K562 (cell line): Measurements from ENCODE around the gene GYS1. TPM values are rescaled to one million over a fixed set of nuclear protein-coding genes. Genes with fewer than 3 reads are reported as not detected.
A peak's percentile ranks its signal among the peaks of the same experiment; 100 is the strongest.

Source experiments
- ADNP ChIP-seq: fragments of 200-800 bp; sonication (Bioruptor generic); IDR thresholded peaks from 2 replicates; pipeline ENCODE4 v1.6.1; 2016; ENCODE audit warnings: missing genetic modification characterization, missing compliant biosample characterization
- CCNT2 ChIP-seq: IDR thresholded peaks from 2 replicates; pipeline ENCODE4 v1.6.1; 2011; ENCODE audit warnings: borderline replicate concordance, low read depth, mild to moderate bottlenecking, moderate library complexity, mixed read lengths, low read length; ENCODE audit not compliant: insufficient read length; ENCODE audit errors: extremely low read depth
- ELF1 ChIP-seq: fragments of 200-800 bp; sonication (Bioruptor generic); IDR thresholded peaks from 2 replicates; pipeline ENCODE4 v1.6.1; 2016; ENCODE audit warnings: missing genetic modification characterization, missing compliant biosample characterization
- ERF ChIP-seq: fragments of 450-650 bp; formaldehyde crosslinking; IDR thresholded peaks from 2 replicates; pipeline ENCODE4 v1.4.0; 2020; ENCODE audit warnings: mild to moderate bottlenecking, mixed read lengths
- ETS1 ChIP-seq: conservative IDR thresholded peaks from 2 replicates; pipeline ENCODE4 v1.6.1; 2011; ENCODE audit warnings: low read depth, mild to moderate bottlenecking, low read length; ENCODE audit not compliant: control insufficient read depth
- FOS ChIP-seq: IDR thresholded peaks from 3 replicates; pipeline ENCODE4 v1.6.1; 2011; ENCODE audit not compliant: insufficient read length; ENCODE audit errors: extremely low read depth
- HDAC3 ChIP-seq: fragments of 450-650 bp; IDR thresholded peaks from 2 replicates; pipeline ENCODE4 v1.6.1; 2018; ENCODE audit warnings: borderline replicate concordance, mild to moderate bottlenecking, moderate library complexity; ENCODE audit not compliant: partially characterized antibody
- HNRNPK ChIP-seq: fragments of 200-400 bp; formaldehyde crosslinking; IDR thresholded peaks from one replicate; pipeline ENCODE4 v1.6.1; 2018; ENCODE audit warnings: mild to moderate bottlenecking, low read depth, low read length; ENCODE audit not compliant: poor library complexity, severe bottlenecking
- HSF4 ChIP-seq: fragments of 250-450 bp; sonication (Bioruptor Pico); IDR thresholded peaks from 2 replicates; pipeline ENCODE4 v2.1.2; 2022; ENCODE audit warnings: mild to moderate bottlenecking, moderate library complexity, borderline replicate concordance
- ILK ChIP-seq: fragments of 450-650 bp; IDR thresholded peaks from 2 replicates; pipeline ENCODE4 v1.6.1; 2016; ENCODE audit warnings: missing genetic modification characterization, low read depth, mild to moderate bottlenecking, missing compliant biosample characterization, moderate library complexity, borderline replicate concordance
- RAD51 ChIP-seq: fragments of 450-650 bp; IDR thresholded peaks from 2 replicates; pipeline ENCODE4 v1.7.1; 2016; ENCODE audit warnings: low read depth, mild to moderate bottlenecking, borderline replicate concordance
- SIRT6 ChIP-seq: IDR thresholded peaks from one replicate; pipeline ENCODE4 v1.6.1; 2012; ENCODE audit warnings: low read depth, mild to moderate bottlenecking, control low read depth, inconsistent platforms, low read length, moderate library complexity
- SRF ChIP-seq, 2 experiments: fragments of 250-450, 450-650 bp in 1 of 2; sonication (Bioruptor Pico) in 1 of 2; sonication (generic) in 1 of 2; formaldehyde crosslinking; IDR thresholded peaks; 2 replicates each; pipeline versions ENCODE4 v1.5.0 to v1.5.1; 2020 to 2022; ENCODE audit warnings: mild to moderate bottlenecking in 1 of 2, missing genetic modification reagents in 1 of 2
- TSHZ1 ChIP-seq: fragments of 250-450 bp; sonication (Bioruptor Pico); IDR thresholded peaks from 2 replicates; pipeline ENCODE4 v1.4.0; 2020; ENCODE audit warnings: mild to moderate bottlenecking, moderate library complexity
- USF2 ChIP-seq: sonication (generic); formaldehyde crosslinking; IDR thresholded peaks from 2 replicates; pipeline ENCODE4 v1.5.0; 2020; ENCODE audit warnings: missing genetic modification reagents
- ZBTB12 ChIP-seq: fragments of 250-450 bp; sonication (Bioruptor Pico); IDR thresholded peaks from 2 replicates; pipeline ENCODE4 v1.4.0; 2020
- ZNF239 ChIP-seq: fragments of 250-450 bp; sonication (Bioruptor Pico); IDR thresholded peaks from 2 replicates; pipeline ENCODE4 v1.4.0; 2020; ENCODE audit warnings: mild to moderate bottlenecking
- ZNF354B ChIP-seq: fragments of 250-450 bp; sonication (Bioruptor Pico); IDR thresholded peaks from 2 replicates; pipeline ENCODE4 v1.4.0; 2020
- ZNF384 ChIP-seq: IDR thresholded peaks from 2 replicates; pipeline ENCODE4 v1.6.1; 2012; ENCODE audit warnings: low read depth, low read length, improper control_type of control experiment
- ZNF445 ChIP-seq: fragments of 250-450 bp; sonication (Bioruptor Pico); IDR thresholded peaks from 2 replicates; pipeline ENCODE4 v1.4.0; 2020; ENCODE audit warnings: low read depth, mild to moderate bottlenecking, moderate library complexity
- ZNF583 ChIP-seq: fragments of 250-450 bp; sonication (Bioruptor Pico); IDR thresholded peaks from 2 replicates; pipeline ENCODE4 v1.4.0; 2020
- ZNF77 ChIP-seq: fragments of 250-450 bp; sonication (Bioruptor Pico); IDR thresholded peaks from 2 replicates; pipeline ENCODE4 v1.5.0; 2020
- polyA plus RNA-seq, 8 experiments: library from polyadenylated mRNA; depleted of rRNA in 4 of 8; stranded (reverse) in 5 of 8; unstranded in 3 of 8; fragments of >200 nt; fragmentation: Nextera tagmentation in 2 of 8; fragmentation: Illumina TruSeq in 1 of 8; extraction: Ambion mirVana in 2 of 8; extraction: Trizol in 1 of 8; gene quantifications; 2 replicates each; pipeline versions ENCODE4 v1.2.1 to v1.2.3, GENCODE V29; 2011 to 2014; ENCODE audit warnings: inconsistent platforms in 1 of 8, missing spikeins in 1 of 8
- total RNA-seq, 7 experiments: library from RNA; depleted of rRNA in 6 of 7; stranded (reverse); fragments of >200 nt in 6 of 7; fragmentation: Illumina TruSeq in 2 of 7; extraction: Trizol in 2 of 7; gene quantifications; 2 replicates each; pipeline versions ENCODE4 v1.2.1 to v1.2.3, GENCODE V29; 2011 to 2021; ENCODE audit warnings: low replicate concordance in 1 of 7
- TF ChIP-seq, protein P1 (sequence below): sonication (generic); formaldehyde crosslinking; IDR thresholded peaks from 2 replicates; pipeline ENCODE4 v1.9.0; 2022; ENCODE audit warnings: mild to moderate bottlenecking, missing genetic modification reagents

The GYS1 gene
- total and polyA plus RNA-seq, 9 of the 15 experiments (the other 6 are each of a cell fraction or from before 2014, with no cell fraction given) = 1.9 to 31.1 (median 15.2) TPM

GRCh38 chr19:48918801-48919247, 74.3 kb downstream of the GYS1 start (continued):
- TF ChIP-seq ILK (tag) = no peak
- no peak for TF ChIP-seq USF2 (CRISPR knock-in tag)
- TF ChIP-seq TSHZ1 (CRISPR knock-in tag) = no peak
- TF ChIP-seq ZNF384 = no peak
- no peak for TF ChIP-seq HSF4 (CRISPR knock-in tag)
- TF ChIP-seq SIRT6 = no peak
- no peak for TF ChIP-seq HNRNPK
- TF ChIP-seq ZNF354B (CRISPR knock-in tag) = no peak
- TF ChIP-seq ERF (CRISPR knock-in tag) = no peak
- no peak for TF ChIP-seq SRF (CRISPR knock-in tag; IDR thresholded peaks at IDR 0.05)
- no peak for TF ChIP-seq ZNF445 (CRISPR knock-in tag)
- TF ChIP-seq CCNT2 = no peak
- TF ChIP-seq ADNP (tag) = no peak
- TF ChIP-seq HDAC3 = no peak
- no peak for TF ChIP-seq ZBTB12 (CRISPR knock-in tag)
- no peak for TF ChIP-seq FOS
- TF ChIP-seq ZNF77 (CRISPR knock-in tag) = no peak
- peak; percentile 95 for TF ChIP-seq ETS1
- TF ChIP-seq, protein P1, sequence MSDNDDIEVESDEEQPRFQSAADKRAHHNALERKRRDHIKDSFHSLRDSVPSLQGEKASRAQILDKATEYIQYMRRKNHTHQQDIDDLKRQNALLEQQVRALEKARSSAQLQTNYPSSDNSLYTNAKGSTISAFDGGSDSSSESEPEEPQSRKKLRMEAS = no peak
- TF ChIP-seq RAD51 = peak; percentile 58; the same call in 1 of the 2 replicates
- TF ChIP-seq ZNF583 (CRISPR knock-in tag) = no peak
- no peak for TF ChIP-seq ELF1
- TF ChIP-seq ZNF239 (CRISPR knock-in tag) = no peak
